ENCODE results near the gene ZNF57.
"Not testable (repeated sequence)": the region's sequence is repeated elsewhere in the genome, so short reads cannot be mapped to it uniquely, and the experiment has no call there.

ZNF57 gene

GRCh38 chr19:2863816-2864215 is 36.9 kb upstream of the ZNF57 start:
- no peak for DNase-seq (ENCODE audit: low read depth)
- H3K4me3 ChIP-seq (ENCODE audit: low read depth, low read length) = no peak overlapping the region
- TF ChIP-seq CTCF (IDR thresholded peaks at IDR 0.05; ENCODE audit: low read depth, low read length, missing control alignments) = no peak
- in situ Hi-C loops (cut with HindIII; ENCODE audit: low sequenced_read_pairs) = no loop called here

GRCh38 chr19:2865334-2866100 is 35.2 kb upstream of the ZNF57 start:
- in situ Hi-C loops (cut with HindIII; ENCODE audit: low sequenced_read_pairs) = no loop called here
- no peak for DNase-seq (ENCODE audit: low read depth)

GRCh38 chr19:2866495-2867024 is 34.2 kb upstream of the ZNF57 start:
- in situ Hi-C loops (cut with HindIII; ENCODE audit: low sequenced_read_pairs) = no loop called here
- DNase-seq (ENCODE audit: low read depth) = no peak
- no peak overlapping the region for H3K4me3 ChIP-seq (ENCODE audit: low read depth, low read length)
- no peak for TF ChIP-seq CTCF (IDR thresholded peaks at IDR 0.05; ENCODE audit: low read depth, low read length, missing control alignments)

More at GRCh38 chr19:2865334-2866100, 35.2 kb upstream of the ZNF57 start:
- TF ChIP-seq CTCF (IDR thresholded peaks at IDR 0.05; ENCODE audit: low read depth, low read length, missing control alignments) = no peak
- no peak overlapping the region for H3K4me3 ChIP-seq (ENCODE audit: low read depth, low read length)

DNA sequence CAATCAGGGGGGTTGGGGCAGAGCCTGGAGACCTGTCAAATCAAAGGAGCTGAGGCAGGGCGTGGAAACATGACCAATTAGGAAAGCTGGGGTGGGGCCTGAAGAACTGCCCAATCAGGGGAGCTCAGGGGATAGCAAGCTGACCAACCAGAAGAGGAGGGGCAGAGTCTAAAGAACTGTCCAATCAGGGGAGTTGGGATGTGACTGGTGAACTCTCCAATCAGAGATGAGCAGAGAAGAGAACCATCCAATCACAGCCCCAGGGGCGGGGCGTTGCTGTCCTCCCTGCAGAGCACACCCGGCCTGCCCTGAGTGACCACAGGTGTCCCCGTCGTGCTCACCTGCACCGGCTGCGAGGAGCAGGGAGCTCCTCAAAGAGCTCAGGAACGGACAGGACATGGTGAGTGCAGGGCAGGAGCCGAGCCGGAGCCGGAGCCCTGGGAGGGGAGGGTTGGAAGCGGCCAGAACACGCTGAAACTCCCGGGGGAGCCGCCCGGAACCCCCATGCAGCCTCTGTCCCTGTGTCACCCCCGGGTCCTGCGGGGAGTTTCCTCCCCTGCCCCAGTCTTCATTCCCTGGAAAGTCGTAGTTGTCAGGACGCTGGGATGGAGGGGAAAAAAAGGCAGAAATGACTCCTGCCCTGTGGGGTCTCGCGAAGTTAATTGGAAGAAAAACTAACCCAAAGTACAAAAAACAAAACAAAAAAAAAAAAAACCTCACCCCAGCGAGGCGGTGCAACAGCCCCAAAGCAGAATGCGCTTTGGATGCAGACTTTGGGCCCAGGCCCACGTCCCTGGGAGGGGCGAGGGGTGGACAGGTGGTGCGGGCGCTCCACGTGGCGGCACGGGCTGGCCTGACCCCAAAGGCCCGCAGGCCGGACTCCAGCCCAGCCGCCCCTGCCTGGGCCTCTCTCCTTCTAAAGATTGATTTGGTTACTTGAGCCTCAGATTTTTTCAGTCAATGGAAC is 33.4 kb upstream of the ZNF57 start, which contains the start of gene ZNF556:
Gene ZNF556, plus strand, starts transcription at position 311 of the 967 bp plus-strand sequence. Its CDS starts 87 bp downstream, at position 398.
- TF ChIP-seq CTCF (IDR thresholded peaks at IDR 0.05; ENCODE audit: low read depth, low read length, missing control alignments) = no peak
- no peak for DNase-seq (ENCODE audit: low read depth)
- in situ Hi-C loops (cut with HindIII; ENCODE audit: low sequenced_read_pairs) = no loop called here
- H3K4me3 ChIP-seq (ENCODE audit: low read depth, low read length) = no peak within 1 kb of the TSS

DNA sequence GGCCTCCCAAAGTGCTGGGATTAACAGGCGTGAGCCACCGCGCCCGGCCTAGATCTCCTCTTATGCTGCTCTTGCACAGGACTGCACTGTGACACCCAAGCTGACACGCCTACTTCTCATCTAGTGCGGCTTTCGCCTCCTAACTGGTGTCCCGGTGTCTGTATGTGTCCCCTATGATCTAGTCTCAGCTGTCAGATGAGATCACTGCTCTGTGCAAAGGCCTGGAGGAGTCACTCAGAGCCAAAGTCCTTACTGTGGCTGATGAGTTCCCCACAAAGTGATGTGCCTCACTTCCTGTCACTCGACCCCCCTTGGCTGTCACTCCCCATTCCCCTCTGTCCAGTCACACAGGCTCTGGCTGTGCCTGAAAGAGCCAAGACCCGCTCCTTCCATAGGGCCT is 31.1 kb upstream of the ZNF57 start:
- in situ Hi-C loops (cut with HindIII; ENCODE audit: low sequenced_read_pairs) = no loop called here
- TF ChIP-seq CTCF (IDR thresholded peaks at IDR 0.05; ENCODE audit: low read depth, low read length, missing control alignments) = no peak
- H3K4me3 ChIP-seq (ENCODE audit: low read depth, low read length) = no peak overlapping the region

GRCh38 chr19:2872175-2872574 is 28.6 kb upstream of the ZNF57 start:
- in situ Hi-C loops (cut with HindIII; ENCODE audit: low sequenced_read_pairs); H3K4me3 ChIP-seq (ENCODE audit: low read depth, low read length); DNase-seq (ENCODE audit: low read depth): not testable (repeated sequence)

More for the DNA sequence above, 31.1 kb upstream of the ZNF57 start:
- no peak for DNase-seq (ENCODE audit: low read depth)
